Transverse colon (tissue), 4 donors: Measurements from ENCODE around the gene CDADC1. TPM values are rescaled to one million over a fixed set of nuclear protein-coding genes. Genes with fewer than 3 reads are reported as not detected.

ENCODE experiments used
- DNase-seq: peaks from one replicate; pipeline ENCODE4 v3.0.0-alpha.2; 2019
- H3K27ac ChIP-seq, 4 donors: fragments of 200-600 bp; sonication (generic); 2 replicates each; pipeline ENCODE4 v1.5.1; 2016 to 2018; ENCODE audit warnings: inconsistent platforms in 4 of 4
- H3K27me3 ChIP-seq: fragments of 200-600 bp; sonication (generic); 2 replicates; pipeline ENCODE4 v1.5.1; 2017; ENCODE audit warnings: inconsistent platforms
- H3K36me3 ChIP-seq, 4 donors: fragments of 200-600 bp; sonication (generic); 2 replicates each; pipeline ENCODE4 v1.5.1; 2017 to 2019; ENCODE audit warnings: inconsistent platforms in 4 of 4
- H3K4me1 ChIP-seq, 4 donors: fragments of 200-600 bp; sonication (generic); 2 replicates each; pipeline ENCODE4 v1.5.1; 2017 to 2020; ENCODE audit warnings: inconsistent platforms in 4 of 4
- H3K4me3 ChIP-seq, 4 donors: fragments of 200-600 bp; sonication (generic); 1 replicate in 1 of 4; 2 replicates in 3 of 4; pipeline versions ENCODE4 v1.5.1 to v1.6.1; 2017 to 2019; ENCODE audit warnings: inconsistent platforms in 4 of 4
- H3K9me3 ChIP-seq, 2 donors: fragments of 200-600 bp; sonication (generic); 2 replicates each; pipeline ENCODE4 v1.5.1; 2017 to 2019; ENCODE audit warnings: inconsistent platforms in 2 of 2
- EP300 ChIP-seq: sonication (generic); formaldehyde crosslinking; IDR thresholded peaks from one replicate; pipeline ENCODE4 v1.6.1; 2017; ENCODE audit warnings: antibody characterized with exemption, low read depth
- POLR2A ChIP-seq: fragments of 450-650 bp; IDR thresholded peaks from one replicate; pipeline ENCODE4 v1.6.1; 2016; ENCODE audit warnings: antibody characterized with exemption, mild to moderate bottlenecking, moderate library complexity
- POLR2AphosphoS5 ChIP-seq, 3 donors: sonication (generic); formaldehyde crosslinking; IDR thresholded peaks; one replicate each; pipeline ENCODE4 v1.6.1; 2016; ENCODE audit warnings: antibody characterized with exemption in 3 of 3
- WGBS, 2 donors: methylation state at CpG; one replicate each; pipeline ENCODE4 v1.1.5; 2018; ENCODE audit warnings: low coverage in 1 of 2; 5-methylcytosine and 5-hydroxymethylcytosine counted together
- in situ Hi-C, 4 donors: fragments of 200-750 bp; cut with MboI; loops; one replicate each; pipeline versions ENCODE4 v1.15.0 to v1.15.1; 2017; ENCODE audit warnings: low sequenced_read_pairs in 3 of 4, low pct_ligation_motif_present in 1 of 4, low pct_unique_long_range_greater_than_20kb in 1 of 4
- intact Hi-C: fragments of 100-400 bp; cut with DNase I; formaldehyde crosslinking; loops from one replicate; pipeline ENCODE4 v1.15.1; 2023; ENCODE audit warnings: low total_unique reads
- total RNA-seq, 4 donors: library from RNA; depleted of rRNA; stranded (reverse); fragments of >200 nt; gene quantifications; one replicate each; pipeline ENCODE4 v1.1.0, GENCODE V29; 2016
- TF ChIP-seq, protein P1 (sequence below), 5 experiments: fragments of 200-600 bp in 3 of 5; fragments of 450-650 bp in 2 of 5; sonication (generic) in 3 of 5; IDR thresholded peaks; 1 replicate in 2 of 5; 2 replicates in 3 of 5; pipeline ENCODE4 v1.5.1; 2016 to 2017; ENCODE audit warnings: antibody characterized with exemption in 5 of 5, inconsistent platforms in 3 of 5, mild to moderate bottlenecking in 2 of 5, moderate library complexity in 1 of 5

Gene CDADC1
- total RNA-seq, 4 donors from 2014 or later: 0.75 to 7.9 (median 3.9) TPM

DNA sequence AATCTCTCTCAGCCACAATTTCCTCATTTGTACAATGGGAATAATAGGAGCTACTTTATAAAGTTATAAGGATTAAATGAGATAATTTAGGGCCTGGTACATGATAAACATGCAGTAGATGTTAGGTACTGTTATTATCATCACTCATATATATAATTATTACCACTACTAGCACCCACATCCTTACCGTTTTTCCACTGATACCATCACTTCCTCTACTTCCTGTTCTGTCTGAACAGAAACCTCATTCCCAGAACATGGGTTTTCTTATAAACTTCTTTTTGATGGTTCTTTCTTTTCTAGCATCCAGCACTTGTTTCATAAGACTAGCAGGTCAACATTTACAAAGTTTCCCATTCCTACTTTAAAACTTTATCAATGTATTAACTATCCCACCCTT lies 6.3 kb downstream of the CDADC1 start:
- H3K4me3 ChIP-seq: no peak overlapping the region
- H3K27ac ChIP-seq: no peak overlapping the region
- peaks cover under 1 to 26% (median 7%) of the 10 kb centered on the region in 4 donors for H3K4me1 ChIP-seq
- WGBS, 2 donors: 60 to 67% methylated on average over 1 of the region's 1 CpG
- H3K27me3 ChIP-seq: no peaks in the 10 kb centered on the region
- intact Hi-C loops (no loop called here), in situ Hi-C loops (no loop called here)
- no peaks in the 10 kb centered on the region for H3K9me3 ChIP-seq
- TF ChIP-seq EP300: no peak
- no peak for TF ChIP-seq POLR2AphosphoS5 (IDR thresholded peaks at IDR 0.05)
- TF ChIP-seq, protein P1, sequence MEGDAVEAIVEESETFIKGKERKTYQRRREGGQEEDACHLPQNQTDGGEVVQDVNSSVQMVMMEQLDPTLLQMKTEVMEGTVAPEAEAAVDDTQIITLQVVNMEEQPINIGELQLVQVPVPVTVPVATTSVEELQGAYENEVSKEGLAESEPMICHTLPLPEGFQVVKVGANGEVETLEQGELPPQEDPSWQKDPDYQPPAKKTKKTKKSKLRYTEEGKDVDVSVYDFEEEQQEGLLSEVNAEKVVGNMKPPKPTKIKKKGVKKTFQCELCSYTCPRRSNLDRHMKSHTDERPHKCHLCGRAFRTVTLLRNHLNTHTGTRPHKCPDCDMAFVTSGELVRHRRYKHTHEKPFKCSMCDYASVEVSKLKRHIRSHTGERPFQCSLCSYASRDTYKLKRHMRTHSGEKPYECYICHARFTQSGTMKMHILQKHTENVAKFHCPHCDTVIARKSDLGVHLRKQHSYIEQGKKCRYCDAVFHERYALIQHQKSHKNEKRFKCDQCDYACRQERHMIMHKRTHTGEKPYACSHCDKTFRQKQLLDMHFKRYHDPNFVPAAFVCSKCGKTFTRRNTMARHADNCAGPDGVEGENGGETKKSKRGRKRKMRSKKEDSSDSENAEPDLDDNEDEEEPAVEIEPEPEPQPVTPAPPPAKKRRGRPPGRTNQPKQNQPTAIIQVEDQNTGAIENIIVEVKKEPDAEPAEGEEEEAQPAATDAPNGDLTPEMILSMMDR (IDR thresholded peaks at IDR 0.05): no peak
- H3K36me3 ChIP-seq: peaks cover 0 to 10% (median 3%) of the 10 kb centered on the region in 4 donors
- DNase-seq: no peak

DNA sequence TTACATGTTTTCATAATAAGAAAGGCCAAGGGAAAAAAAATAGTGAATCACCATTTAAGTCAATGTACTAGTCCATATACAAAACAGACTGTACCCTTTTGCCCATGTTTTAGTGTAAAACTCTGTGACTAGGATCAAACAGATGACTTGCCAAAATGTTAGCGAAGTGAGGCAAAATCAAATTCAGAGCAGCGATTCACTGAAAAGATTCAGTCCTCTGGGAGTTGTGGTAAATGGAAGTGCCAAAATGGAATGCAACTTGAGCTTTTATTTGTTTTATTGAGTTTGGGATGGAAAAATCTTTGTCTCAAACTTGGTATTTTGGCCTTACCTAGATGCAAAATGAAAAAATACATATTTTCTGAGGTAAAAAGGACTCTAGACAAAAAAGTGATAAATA lies 9.1 kb downstream of the CDADC1 start:
- no peaks in the 10 kb centered on the region for H3K27me3 ChIP-seq
- peaks cover 0 to 30% (median 10%) of the 10 kb centered on the region in 4 donors for H3K36me3 ChIP-seq
- H3K4me3 ChIP-seq: no peak overlapping the region
- in situ Hi-C loops (no loop called here), intact Hi-C loops (no loop called here)
- H3K27ac ChIP-seq: no peak overlapping the region
- DNase-seq: no peak
- H3K4me1 ChIP-seq: peaks cover 0 to 14% (median 4%) of the 10 kb centered on the region in 4 donors
- TF ChIP-seq POLR2AphosphoS5 (IDR thresholded peaks at IDR 0.05) (no peak), EP300 (no peak), POLR2A (no peak)
- TF ChIP-seq, protein P1 (IDR thresholded peaks at IDR 0.05): no peak
- 76 to 100% methylated on average over 1 to 2 of the region's 2 CpGs for WGBS, 2 donors
- no peaks in the 10 kb centered on the region for H3K9me3 ChIP-seq

DNA sequence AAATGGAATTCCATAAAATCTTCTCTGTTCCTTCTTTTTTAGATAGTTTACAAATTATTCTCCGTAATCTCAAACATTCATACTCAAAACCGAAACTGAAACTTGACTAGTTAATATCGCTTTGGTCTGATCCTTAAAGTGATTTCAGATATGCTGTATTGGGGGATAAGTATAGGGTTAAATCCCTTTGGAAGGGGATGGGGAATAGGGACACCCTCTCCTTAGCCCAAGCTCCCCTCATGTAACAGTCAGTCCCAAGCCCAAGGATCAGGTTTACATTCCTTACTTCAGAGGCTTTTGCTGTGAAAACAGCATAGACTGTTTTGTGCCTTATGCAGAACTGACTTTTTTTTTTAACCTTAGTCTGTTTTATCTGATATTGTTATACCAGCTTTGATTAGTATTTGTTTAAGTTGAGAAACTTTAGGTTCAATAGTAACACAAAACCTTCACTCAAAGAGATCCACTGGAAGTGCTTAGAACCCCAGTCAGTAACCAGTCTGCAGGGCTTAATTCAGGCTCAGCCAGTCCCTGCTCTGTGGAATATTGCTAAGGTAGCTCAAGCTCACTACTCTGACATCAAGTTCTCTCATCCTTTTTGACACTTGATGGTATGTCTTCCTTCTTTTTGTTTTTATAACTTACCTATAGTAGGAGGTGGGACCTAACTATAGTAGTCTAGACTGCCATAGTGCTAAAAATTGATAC lies 10.5 kb downstream of the CDADC1 start:
- Histone ChIP-seq H3K4me3 (peak overlapping the region in 3 of 4 donors; percentile 10 to 33 (median 16)), H3K36me3 (peaks cover 0 to 30% (median 10%) of the 10 kb centered on the region in 4 donors), H3K27ac (peak overlapping the region in 3 of 4 donors; percentile 19 to 21 (median 20)), H3K9me3 (no peaks in the 10 kb centered on the region), H3K4me1 (peaks cover 0 to 7% (median under 1%) of the 10 kb centered on the region in 4 donors), H3K27me3 (no peaks in the 10 kb centered on the region)
- 40 to 53% methylated on average over 3 of the region's 3 CpGs for WGBS, 2 donors
- intact Hi-C loops: no loop called here
- no peak for DNase-seq
- no peak for TF ChIP-seq EP300
- TF ChIP-seq, protein P1 (IDR thresholded peaks at IDR 0.05): no peak
- TF ChIP-seq POLR2AphosphoS5 (IDR thresholded peaks at IDR 0.05): no peak
- no peak for TF ChIP-seq POLR2A
- in situ Hi-C loops: no loop called here

DNA sequence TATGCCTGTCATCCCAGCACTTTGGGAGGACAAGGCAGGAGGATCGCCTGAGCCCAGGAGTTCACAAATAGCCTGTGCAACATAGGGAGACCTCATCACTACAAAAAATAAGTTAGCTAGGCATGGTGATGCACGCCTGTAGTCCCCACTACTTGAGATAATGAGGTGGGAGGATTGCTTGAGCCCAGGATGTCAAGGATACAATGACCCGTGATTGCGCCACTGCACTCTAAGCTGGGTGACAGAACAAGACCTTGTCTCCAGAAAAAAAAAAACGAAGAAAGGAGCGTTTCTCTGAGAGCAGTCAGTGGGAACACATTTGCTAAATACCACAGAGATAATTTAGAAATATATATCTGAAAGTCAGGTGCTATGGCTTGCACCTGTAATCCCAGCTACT lies 11.9 kb downstream of the CDADC1 start:
- no peak overlapping the region for H3K4me3 ChIP-seq
- in situ Hi-C loops (no loop called here), intact Hi-C loops (no loop called here)
- no peak overlapping the region for H3K27ac ChIP-seq
- peaks cover 0 to 30% (median 10%) of the 10 kb centered on the region in 4 donors for H3K36me3 ChIP-seq
- no peaks in the 10 kb centered on the region for H3K27me3 ChIP-seq
- no peaks in the 10 kb centered on the region for H3K9me3 ChIP-seq
- no peak for TF ChIP-seq POLR2A
- no peak for TF ChIP-seq POLR2AphosphoS5 (IDR thresholded peaks at IDR 0.05)
- TF ChIP-seq, protein P1 (IDR thresholded peaks at IDR 0.05): no peak
- TF ChIP-seq EP300: no peak
- DNase-seq: no peak
- WGBS, 2 donors: 92 to 95% methylated on average over 4 to 6 of the region's 6 CpGs
- H3K4me1 ChIP-seq: no peaks in the 10 kb centered on the region
